GM21515 (cell line): ENCODE measurements around the gene CDK6.

Experiments
- ATAC-seq: cut with Tn5 transposase; IDR thresholded peaks from one replicate; pipeline ENCODE4 v1.9.1; 2021; ENCODE audit not compliant: unreplicated experiment

CDK6 gene

GRCh38 chr7:92685136-92686042, 151.0 kb downstream of the CDK6 start:
- no peak for ATAC-seq

GRCh38 chr7:92684274-92684673, 152.1 kb downstream of the CDK6 start:
- no peak for ATAC-seq

GRCh38 chr7:92682903-92683539, 153.4 kb downstream of the CDK6 start:
- ATAC-seq: no peak

- no peak for ATAC-seq
These were observed 154.0 kb downstream of the CDK6 start for GRCh38 chr7:92682330-92682729.

- ATAC-seq: no peak
These were observed 154.7 kb downstream of the CDK6 start for GRCh38 chr7:92681633-92682032.

- ATAC-seq: no peak
These were observed 155.9 kb downstream of the CDK6 start for GRCh38 chr7:92680442-92680841.

GRCh38 chr7:92678291-92678920, 158.0 kb downstream of the CDK6 start:
- ATAC-seq: no peak

GRCh38 chr7:92674379-92674778, 162.0 kb downstream of the CDK6 start:
- peak; percentile 74 for ATAC-seq

GRCh38 chr7:92671505-92672169, 164.7 kb downstream of the CDK6 start:
- ATAC-seq: no peak

- no peak for ATAC-seq
These were observed 166.0 kb downstream of the CDK6 start for GRCh38 chr7:92670204-92670851.

GRCh38 chr7:92669616-92670165, 166.7 kb downstream of the CDK6 start:
- ATAC-seq: no peak

GRCh38 chr7:92668564-92668963, 167.8 kb downstream of the CDK6 start:
- no peak for ATAC-seq

- ATAC-seq: no peak
These were observed 168.4 kb downstream of the CDK6 start for GRCh38 chr7:92667816-92668535.

- no peak for ATAC-seq
These were observed 170.4 kb downstream of the CDK6 start for GRCh38 chr7:92665926-92666325.

GRCh38 chr7:92661651-92662050, 174.7 kb downstream of the CDK6 start:
- ATAC-seq: no peak

GRCh38 chr7:92658671-92659070, 177.7 kb downstream of the CDK6 start:
- no peak for ATAC-seq

- no peak for ATAC-seq
These were observed 179.0 kb downstream of the CDK6 start for GRCh38 chr7:92657391-92657790.

- no peak for ATAC-seq
These were observed 180.3 kb downstream of the CDK6 start for GRCh38 chr7:92656121-92656520.

GRCh38 chr7:92655346-92655884, 181.0 kb downstream of the CDK6 start:
- no peak for ATAC-seq

GRCh38 chr7:92653136-92653535, 183.2 kb downstream of the CDK6 start:
- no peak for ATAC-seq
